Adrenal gland (tissue), 12 donors: ENCODE data around the gene SYT8. TPM values are rescaled to one million over a fixed set of nuclear protein-coding genes. Genes with fewer than 3 reads are reported as not detected.
A peak's percentile ranks its signal among the peaks of the same experiment; 100 is the strongest.

Source experiments
- DNase-seq, 7 donors: peaks; one replicate each; pipeline ENCODE4 v3.0.0-alpha.2; 2019 to 2020
- H3K27ac ChIP-seq, 5 donors: fragments of 200-600 bp; sonication (generic) in 4 of 5; 1 replicate in 3 of 5; 2 replicates in 2 of 5; pipeline versions ENCODE4 v1.5.1 to v1.8.0; 2016 to 2020; ENCODE audit warnings: mild to moderate bottlenecking in 1 of 5
- H3K27me3 ChIP-seq: fragments of 200-600 bp; 2 replicates; pipeline ENCODE4 v1.8.0; 2021
- H3K36me3 ChIP-seq, 2 donors: fragments of 200-600 bp; replicated peaks in 1 of 2; 1 replicate in 1 of 2; 2 replicates in 1 of 2; pipeline versions ENCODE4 v1.5.1 to v1.8.0; 2018 to 2022
- H3K4me1 ChIP-seq, 2 donors: fragments of 200-600 bp; replicated peaks in 1 of 2; 1 replicate in 1 of 2; 2 replicates in 1 of 2; pipeline versions ENCODE4 v1.5.1 to v1.8.0; 2018 to 2021
- H3K4me3 ChIP-seq, 4 donors: fragments of 200-600 bp; sonication (generic) in 3 of 4; one replicate each; pipeline ENCODE4 v1.5.1; 2016 to 2018
- H3K9me3 ChIP-seq, 3 donors: fragments of 200-600 bp; sonication (generic) in 1 of 3; replicated peaks in 1 of 3; 1 replicate in 2 of 3; 2 replicates in 1 of 3; pipeline versions ENCODE4 v1.5.1 to v1.8.0; 2016 to 2021
- CTCF ChIP-seq, 6 experiments: fragments of 450-650 bp in 4 of 6; fragments of 200-600 bp in 2 of 6; sonication (generic) in 1 of 6; IDR thresholded peaks; 1 replicate in 5 of 6; 2 replicates in 1 of 6; pipeline versions ENCODE4 v1.5.1 to v1.8.0; 2016 to 2021; ENCODE audit warnings: antibody characterized with exemption in 6 of 6, mild to moderate bottlenecking in 2 of 6, moderate library complexity in 1 of 6
- POLR2A ChIP-seq, 2 donors: fragments of 450-650 bp; IDR thresholded peaks; one replicate each; pipeline ENCODE4 v1.6.1; 2017; ENCODE audit warnings: antibody characterized with exemption in 2 of 2, mild to moderate bottlenecking in 2 of 2, moderate library complexity in 1 of 2
- WGBS, 4 donors: extraction: QIAGEN DNeasy Blood & Tissue Kit in 2 of 4; methylation state at CpG; one replicate each; pipeline versions ENCODE4 v1.1.5 to v1.1.7; 2013 to 2017; 5-methylcytosine and 5-hydroxymethylcytosine counted together
- intact Hi-C, 2 donors: fragments of 100-400 bp; cut with DNase I; formaldehyde crosslinking; loops; one replicate each; pipeline versions ENCODE4 v1.14.1 to v1.15.0; 2022 to 2023
- polyA plus RNA-seq, 3 donors: library from polyadenylated mRNA; stranded (reverse); fragments of 200-250 nt in 2 of 3; fragments of 350-450 nt in 1 of 3; fragmentation: Illumina TruSeq in 1 of 3; extraction: RNeasy Lipid Tissue Mini Kit (QIAGEN cat#74804) in 1 of 3; gene quantifications; one replicate each; pipeline ENCODE4 v1.2.3, GENCODE V29; 2013 to 2014
- total RNA-seq, 9 donors: library from RNA; depleted of rRNA in 4 of 9; stranded (reverse); fragments of >200 nt in 4 of 9; fragments of 120-200 nt in 1 of 9; fragmentation: NEBNext Ultra II Directional in 1 of 9; extraction: Animal tissue kit (Norgen Biotek cat#: 25700) in 1 of 9; gene quantifications; one replicate each; pipeline versions ENCODE4 v1.1.0 to v1.2.4, GENCODE V29; 2013 to 2023
- donor health status: healthy with polysubstance abuse.
- donor health status: Bipolar disorder and iron deficiency.
- donor health status: DM: yes; HTN: yes; CAD: no.
- donor health status: DM: no; HTN: no; CAD: no.
- donor health status: DM: no; HTN: no; CAD: no.
- donor health status: DM: yes; HTN: yes; CAD: no.

SYT8 gene
- total and polyA plus RNA-seq, 12 donors = 0.44 to 3.1 (median 0.91) TPM; not detected in 7

- H3K36me3 ChIP-seq = no peaks in the 10 kb centered on the region
- no peak for TF ChIP-seq POLR2A (IDR thresholded peaks at IDR 0.05)
- no peak for TF ChIP-seq CTCF (IDR thresholded peaks at IDR 0.05)
- H3K27me3 ChIP-seq = no peaks in the 10 kb centered on the region
- H3K4me1 ChIP-seq = peaks cover 6 to 17% of the 10 kb centered on the region in 2 donors
- 76 to 80% (median 79%) methylated on average over 7 to 11 of the region's 11 CpGs; no CpG with 5 or more reads in 1 of the 4 donors for WGBS, 4 donors
- no peak overlapping the region for H3K4me3 ChIP-seq
- DNase-seq = no peak
- intact Hi-C loops = no loop called here
- no peaks in the 10 kb centered on the region for H3K9me3 ChIP-seq
- peak overlapping the region in 2 of 5 donors; percentile 8 to 13 for H3K27ac ChIP-seq
These were observed 21.1 kb downstream of the SYT8 start for GRCh38 chr11:1855886-1856265.

GRCh38 chr11:1856306-1857005 is 21.7 kb downstream of the SYT8 start:
- TF ChIP-seq POLR2A (IDR thresholded peaks at IDR 0.05) (no peak), CTCF (IDR thresholded peaks at IDR 0.05) (no peak)
- Histone ChIP-seq H3K27ac (no peak overlapping the region), H3K4me3 (no peak overlapping the region), H3K4me1 (peaks cover 6 to 17% of the 10 kb centered on the region in 2 donors), H3K27me3 (no peaks in the 10 kb centered on the region), H3K9me3 (no peaks in the 10 kb centered on the region), H3K36me3 (no peaks in the 10 kb centered on the region)
- 78 to 93% (median 90%) methylated on average over 3 to 13 of the region's 13 CpGs for WGBS, 4 donors
- intact Hi-C loops = no loop called here
- no peak for DNase-seq

GRCh38 chr11:1857064-1857463 is 22.3 kb downstream of the SYT8 start:
- H3K9me3 ChIP-seq = no peaks in the 10 kb centered on the region
- no peak overlapping the region for H3K4me3 ChIP-seq
- peaks cover 6 to 17% of the 10 kb centered on the region in 2 donors for H3K4me1 ChIP-seq
- no peaks in the 10 kb centered on the region for H3K36me3 ChIP-seq
- no peak for TF ChIP-seq POLR2A (IDR thresholded peaks at IDR 0.05)
- no peak for TF ChIP-seq CTCF (IDR thresholded peaks at IDR 0.05)
- DNase-seq = no peak
- H3K27me3 ChIP-seq = no peaks in the 10 kb centered on the region
- intact Hi-C loops = no loop called here
- 86 to 91% (median 88%) methylated on average over 8 to 11 of the region's 11 CpGs for WGBS, 4 donors
- no peak overlapping the region for H3K27ac ChIP-seq

- H3K27ac ChIP-seq = no peak overlapping the region
- H3K27me3 ChIP-seq = no peaks in the 10 kb centered on the region
- intact Hi-C loops = no loop called here
- 87 to 97% (median 89%) methylated on average over 6 to 9 of the region's 9 CpGs; no CpG with 5 or more reads in 1 of the 4 donors for WGBS, 4 donors
- no peak overlapping the region for H3K4me3 ChIP-seq
- peaks cover 15 to 24% of the 10 kb centered on the region in 2 donors for H3K4me1 ChIP-seq
- H3K36me3 ChIP-seq = no peaks in the 10 kb centered on the region
- DNase-seq = peak in 1 of 7 donors; percentile 44
- no peaks in the 10 kb centered on the region for H3K9me3 ChIP-seq
- no peak for TF ChIP-seq POLR2A (IDR thresholded peaks at IDR 0.05)
- TF ChIP-seq CTCF (IDR thresholded peaks at IDR 0.05) = no peak
These were observed 23.4 kb downstream of the SYT8 start for GRCh38 chr11:1858154-1858553.
